NCI-H146 (cell line): Measurements from ENCODE around the gene MRPL10.

Experiments used
- DNase-seq: peaks from one replicate; lab custom pipeline; 2025; lab: John Stamatoyannopoulos, UW

MRPL10 gene

DNA sequence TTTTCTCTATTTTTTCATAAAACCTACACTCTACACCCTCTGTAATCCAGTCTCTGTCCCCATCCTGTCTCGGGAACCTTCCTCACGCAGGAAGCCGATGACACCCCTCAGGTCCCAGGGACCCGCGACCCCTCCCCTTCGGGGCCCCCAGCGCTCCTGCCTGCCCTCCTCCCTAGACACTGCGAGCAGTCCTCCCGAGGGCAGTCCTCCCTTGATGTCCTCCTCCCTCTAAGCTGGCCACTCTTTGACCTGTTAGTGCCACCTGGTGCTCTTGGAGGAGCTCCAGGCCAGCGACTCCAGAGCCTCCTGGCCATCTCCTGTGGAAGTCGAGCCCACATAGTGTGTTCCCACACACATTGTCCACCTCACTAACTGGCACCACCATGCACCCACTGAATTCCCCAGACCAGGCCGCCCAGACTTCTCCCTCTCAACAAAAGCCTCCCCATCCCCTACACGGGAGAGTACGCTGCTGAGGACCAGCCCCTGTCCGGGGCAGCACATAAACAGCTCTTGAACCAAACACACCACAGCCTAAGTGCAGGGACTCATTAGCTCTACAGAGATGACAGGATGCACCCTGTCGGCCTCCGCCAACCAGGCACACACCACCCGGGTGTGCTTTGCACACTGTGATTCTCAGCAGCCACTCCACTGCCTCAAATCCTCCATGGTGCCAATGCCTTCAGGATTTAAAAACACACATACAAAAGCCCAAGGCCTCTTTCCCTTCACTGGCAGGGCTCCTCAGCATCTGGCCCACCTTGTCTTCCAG is 19.0 kb downstream of the MRPL10 start:
- DNase-seq: no peak

DNA sequence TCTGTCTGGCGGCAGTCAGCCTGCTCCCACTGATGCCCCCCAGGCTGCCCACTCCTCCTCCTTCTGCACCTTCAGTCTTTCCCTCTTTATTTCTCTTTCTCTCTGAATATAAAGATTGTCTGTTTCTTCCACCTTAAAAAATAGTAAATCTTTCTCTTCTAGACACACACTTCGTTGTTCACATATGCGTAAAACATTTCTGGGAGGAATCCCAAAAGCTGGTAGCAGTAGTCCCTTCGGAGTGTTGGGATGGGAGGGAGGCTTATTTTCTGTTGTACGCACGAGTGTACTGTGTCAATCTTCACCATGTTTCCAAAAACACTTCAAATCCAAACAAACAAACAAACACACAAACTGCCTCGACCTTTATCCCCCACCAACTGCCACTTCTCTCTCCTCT is 19.6 kb downstream of the MRPL10 start:
- no peak for DNase-seq

- no peak for DNase-seq
Measured at GRCh38 chr17:47810901-47811635, 20.3 kb downstream of the MRPL10 start.

- DNase-seq: no peak
Measured at GRCh38 chr17:47810200-47810821, 21.0 kb downstream of the MRPL10 start.

- no peak for DNase-seq
Measured at GRCh38 chr17:47808830-47809480, 22.4 kb downstream of the MRPL10 start.

DNA sequence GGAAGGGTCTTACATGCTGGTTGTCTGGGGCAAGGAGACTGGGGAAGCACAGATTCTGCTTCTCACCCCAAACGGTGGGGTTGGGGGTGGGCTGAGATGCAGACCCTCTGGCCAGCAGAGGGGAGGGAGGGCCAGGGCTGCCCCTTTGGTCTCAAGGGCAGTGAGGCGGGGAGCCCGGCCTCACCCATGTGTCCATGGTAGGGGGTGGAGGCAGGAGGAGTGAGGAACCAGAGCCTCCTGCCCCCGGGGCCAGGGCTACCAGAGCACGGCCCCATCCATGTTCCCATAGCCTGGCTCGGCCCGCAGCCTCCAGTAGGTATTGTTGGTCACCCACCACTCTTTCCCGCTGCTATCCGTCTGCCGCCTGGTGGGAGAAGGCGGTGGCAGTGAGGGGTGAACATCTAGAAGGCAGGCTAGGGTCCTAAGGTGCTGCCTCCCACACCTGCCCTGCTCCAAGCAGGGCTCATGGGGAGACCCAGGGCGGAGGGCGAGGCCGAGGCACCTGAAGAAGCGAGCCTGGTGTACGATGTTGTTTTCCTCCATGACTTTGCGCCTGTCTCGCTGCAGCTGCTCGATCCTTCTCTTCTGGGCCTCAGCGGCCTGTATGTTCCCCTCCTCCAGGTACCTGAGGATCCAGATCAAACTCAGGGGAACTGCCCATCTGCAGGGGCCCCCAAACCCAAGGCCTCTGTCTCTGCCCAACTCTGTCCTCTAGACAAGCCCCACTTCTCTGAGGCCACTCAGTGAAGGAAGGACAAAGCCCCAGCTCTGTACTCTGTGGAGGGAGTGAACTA is 23.1 kb downstream of the MRPL10 start:
- no peak for DNase-seq

GRCh38 chr17:47807421-47807820 is 23.9 kb downstream of the MRPL10 start:
- DNase-seq: no peak

- no peak for DNase-seq
Measured at GRCh38 chr17:47806913-47807255, 24.5 kb downstream of the MRPL10 start.

- DNase-seq: no peak
Measured at GRCh38 chr17:47806026-47806912, 25.1 kb downstream of the MRPL10 start.

DNA sequence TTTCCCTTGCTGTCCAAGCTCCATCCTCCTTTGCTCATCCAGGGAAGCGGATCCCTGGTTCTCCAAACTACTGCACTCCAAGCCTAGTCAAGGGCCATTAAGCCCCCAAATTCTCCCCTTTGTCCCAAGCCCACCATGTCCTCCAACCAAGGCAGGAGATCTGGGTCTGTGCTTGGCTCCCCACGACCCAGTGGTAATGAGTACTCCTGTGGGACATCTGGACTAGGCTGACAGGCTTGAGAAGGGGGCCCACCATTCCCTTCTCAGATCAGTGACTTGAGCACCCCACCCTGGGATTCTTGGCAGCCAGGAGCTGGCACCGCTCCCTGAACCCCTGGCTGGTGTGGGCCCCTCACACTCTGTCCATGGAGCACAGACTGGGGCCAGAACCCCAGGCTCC is 26.9 kb downstream of the MRPL10 start:
- DNase-seq: no peak

- no peak for DNase-seq
Measured at GRCh38 chr17:47803751-47804150, 27.6 kb downstream of the MRPL10 start.

DNA sequence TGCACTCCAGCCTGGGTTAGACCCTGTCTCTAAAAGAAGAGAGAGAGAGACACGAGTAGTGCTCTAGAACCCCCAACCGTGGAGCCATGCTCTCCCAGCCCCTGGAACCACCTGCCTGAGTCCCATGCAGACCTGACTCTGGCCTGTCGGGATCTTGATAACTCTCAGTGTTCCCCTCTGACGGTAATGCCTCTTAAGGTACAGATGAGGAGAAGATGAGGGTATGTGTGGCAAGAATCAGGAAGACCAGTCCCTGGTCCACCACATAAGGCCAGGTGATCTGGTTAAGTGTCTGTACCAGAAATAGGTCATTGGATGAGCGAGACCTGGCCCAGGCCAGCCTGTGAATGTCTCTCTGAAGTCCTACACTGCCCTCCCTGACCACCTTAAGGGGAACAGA is 28.1 kb downstream of the MRPL10 start:
- no peak for DNase-seq

- peak; percentile 87 for DNase-seq
Measured at GRCh38 chr17:47802341-47803022, 28.9 kb downstream of the MRPL10 start.

DNA sequence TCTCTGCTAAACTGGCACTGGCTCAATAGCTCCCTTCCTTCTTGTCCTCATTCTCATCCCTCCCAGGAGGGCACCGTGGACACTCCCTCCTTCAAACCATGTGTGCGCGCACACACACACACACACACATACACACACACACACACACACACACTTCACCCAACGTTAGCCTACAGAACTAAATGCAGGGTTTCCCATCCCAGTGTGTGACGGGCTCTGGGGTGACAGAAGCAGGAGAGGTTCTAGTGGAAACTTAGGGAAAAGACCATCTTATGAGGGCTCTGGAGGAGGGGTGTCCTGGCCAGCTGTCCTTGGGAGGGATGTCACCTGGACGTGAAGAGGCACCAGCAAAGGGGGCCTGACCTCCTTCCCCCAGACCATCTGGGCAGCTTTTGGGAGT is 29.4 kb downstream of the MRPL10 start:
- DNase-seq: no peak

- no peak for DNase-seq
Measured at GRCh38 chr17:47801176-47801765, 30.1 kb downstream of the MRPL10 start.

- DNase-seq: no peak
Measured at GRCh38 chr17:47800686-47801085, 30.7 kb downstream of the MRPL10 start.

- DNase-seq: no peak
Measured at GRCh38 chr17:47797797-47798196, 33.5 kb downstream of the MRPL10 start.

- DNase-seq: no peak
Measured at GRCh38 chr17:47792979-47793378, 38.4 kb downstream of the MRPL10 start.

- no peak for DNase-seq
Measured at GRCh38 chr17:47792457-47792856, 38.9 kb downstream of the MRPL10 start.

DNA sequence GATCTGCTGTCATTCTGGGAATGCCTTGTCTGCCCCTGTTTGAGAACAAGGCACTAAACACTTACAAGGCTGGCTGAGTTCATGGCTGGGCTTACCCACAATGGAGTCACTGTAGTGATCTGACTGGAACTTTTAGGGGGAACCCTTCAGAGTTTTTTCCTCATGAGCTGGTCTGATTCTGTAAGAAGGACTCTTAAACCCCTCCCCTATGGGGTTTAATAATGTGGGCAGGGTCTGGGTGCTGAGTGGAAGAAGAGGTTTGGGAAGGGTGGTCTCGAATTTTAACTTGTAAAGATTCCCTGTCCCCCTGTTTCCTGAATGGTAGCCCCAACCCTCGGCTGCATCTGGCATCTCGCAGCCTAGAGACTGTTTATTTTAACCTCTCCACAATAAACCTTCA is 40.3 kb downstream of the MRPL10 start:
- no peak for DNase-seq
